Neural cell (in vitro differentiated cells): Measurements from ENCODE around the gene MYF5. TPM values are rescaled to one million over a fixed set of nuclear protein-coding genes. Genes with fewer than 3 reads are reported as not detected.

Experiments
- H2AFZ ChIP-seq: fragments of 200-600, 300-800 bp; sonication (generic), shearing (Covaris generic); 2 replicates; pipeline ENCODE4 v1.6.0; 2014; ENCODE audit warnings: low read depth, mild to moderate bottlenecking, antibody characterized with exemption, low read length, moderate library complexity
- H3F3A ChIP-seq: fragments of 200-600 bp; shearing (Covaris generic); 2 replicates; pipeline ENCODE4 v1.6.1; 2016; ENCODE audit warnings: mild to moderate bottlenecking, moderate library complexity, mixed read lengths, antibody characterized with exemption, low read length; ENCODE audit not compliant: insufficient read depth, poor library complexity, severe bottlenecking
- H3K27ac ChIP-seq: fragments of 200-600, 300-800 bp; sonication (generic), shearing (Covaris generic); 2 replicates; pipeline ENCODE4 v1.5.1; 2014; ENCODE audit warnings: mild to moderate bottlenecking, low read length, moderate library complexity
- H3K27me3 ChIP-seq: fragments of 300-800, 200-600 bp; sonication (generic), shearing (Covaris generic); 2 replicates; pipeline ENCODE4 v1.6.0; 2014; ENCODE audit warnings: mild to moderate bottlenecking, low read depth, low read length, moderate library complexity; ENCODE audit not compliant: insufficient read depth
- H3K36me3 ChIP-seq: fragments of 300-800, 200-600 bp; sonication (generic), shearing (Covaris generic); 2 replicates; pipeline ENCODE4 v1.5.1; 2014; ENCODE audit warnings: mild to moderate bottlenecking, antibody characterized with exemption, low read length, moderate library complexity; ENCODE audit not compliant: insufficient read depth
- H3K4me2 ChIP-seq: fragments of 300-800, 200-600 bp; sonication (generic), shearing (Covaris generic); 2 replicates; pipeline ENCODE4 v1.6.0; 2014; ENCODE audit warnings: mild to moderate bottlenecking, low read length
- H3K4me3 ChIP-seq: fragments of 300-800, 200-600 bp; sonication (generic), shearing (Covaris generic); 2 replicates; pipeline ENCODE4 v1.5.1; 2014; ENCODE audit warnings: mild to moderate bottlenecking, low read length, moderate library complexity
- H3K79me2 ChIP-seq: fragments of 200-600 bp; shearing (Covaris generic); replicated peaks from 2 replicates; pipeline ENCODE4 v1.6.0; 2014; ENCODE audit warnings: mild to moderate bottlenecking, low read length, moderate library complexity; ENCODE audit not compliant: insufficient read depth
- H3K9ac ChIP-seq: fragments of 300-800, 200-600 bp; sonication (generic), shearing (Covaris generic); 2 replicates; pipeline ENCODE4 v1.6.1; 2016; ENCODE audit warnings: mild to moderate bottlenecking, low read length, mixed read lengths
- H3K9me2 ChIP-seq: fragments of 200-600 bp; shearing (Covaris generic); 2 replicates; pipeline ENCODE4 v1.6.1; 2016; ENCODE audit warnings: mild to moderate bottlenecking, low read length, mixed read lengths; ENCODE audit not compliant: insufficient read depth
- H3K9me3 ChIP-seq: fragments of 200-600, 300-800 bp; sonication (generic), shearing (Covaris generic); 2 replicates; pipeline ENCODE4 v1.6.1; 2016; ENCODE audit warnings: mild to moderate bottlenecking, mixed run types, low read length, moderate library complexity, mixed read lengths
- H4K20me1 ChIP-seq: fragments of 200-600 bp; shearing (Covaris generic); 2 replicates; pipeline ENCODE4 v1.6.1; 2016; ENCODE audit warnings: mild to moderate bottlenecking, mixed run types; ENCODE audit not compliant: insufficient read depth
- EP300 ChIP-seq: fragments of 450-650 bp; conservative IDR thresholded peaks from 2 replicates; pipeline ENCODE4 v1.6.1; 2014; ENCODE audit warnings: antibody characterized with exemption, mild to moderate bottlenecking, moderate library complexity; ENCODE audit not compliant: poor library complexity, severe bottlenecking
- EZH2 ChIP-seq: fragments of 200-600, 300-800 bp; shearing (Covaris generic), sonication (generic); IDR thresholded peaks from 2 replicates; pipeline ENCODE4 v1.6.1; 2014; ENCODE audit warnings: antibody characterized with exemption, low read length, borderline replicate concordance, mild to moderate bottlenecking; ENCODE audit not compliant: insufficient read depth, poor library complexity, severe bottlenecking
- MXI1 ChIP-seq: fragments of 450-650 bp; conservative IDR thresholded peaks from 2 replicates; pipeline ENCODE4 v1.6.1; 2014; ENCODE audit warnings: antibody characterized with exemption, mild to moderate bottlenecking; ENCODE audit not compliant: poor library complexity, severe bottlenecking
- POLR2AphosphoS5 ChIP-seq: IDR thresholded peaks from 2 replicates; pipeline ENCODE4 v1.6.1; 2012
- RAD21 ChIP-seq: fragments of 450-650 bp; conservative IDR thresholded peaks from 2 replicates; pipeline ENCODE4 v1.6.1; 2014; ENCODE audit warnings: antibody characterized with exemption, mild to moderate bottlenecking, moderate library complexity
- SMC3 ChIP-seq: fragments of 450-650 bp; conservative IDR thresholded peaks from 2 replicates; pipeline ENCODE4 v1.6.1; 2014; ENCODE audit warnings: antibody characterized with exemption, mild to moderate bottlenecking, moderate library complexity; ENCODE audit not compliant: poor library complexity
- TAF1 ChIP-seq: IDR thresholded peaks from 2 replicates; pipeline ENCODE4 v1.6.1; 2012; ENCODE audit warnings: low read depth
- polyA plus RNA-seq: library from polyadenylated mRNA; depleted of rRNA; stranded (reverse); fragments of >200 nt; gene quantifications from 2 replicates; pipeline ENCODE4 v1.2.3, GENCODE V29; 2014
- TF ChIP-seq, protein P1 (sequence below): IDR thresholded peaks from 2 replicates; pipeline ENCODE4 v1.6.1; 2012; ENCODE audit warnings: borderline replicate concordance
- TF ChIP-seq, protein P2 (sequence below): fragments of 450-650 bp; IDR thresholded peaks from 2 replicates; pipeline ENCODE4 v1.5.1; 2014; ENCODE audit warnings: antibody characterized with exemption, mild to moderate bottlenecking, moderate library complexity; ENCODE audit not compliant: poor library complexity, severe bottlenecking

Gene MYF5
- polyA plus RNA-seq, 1 donor from 2014 or later: not detected

DNA sequence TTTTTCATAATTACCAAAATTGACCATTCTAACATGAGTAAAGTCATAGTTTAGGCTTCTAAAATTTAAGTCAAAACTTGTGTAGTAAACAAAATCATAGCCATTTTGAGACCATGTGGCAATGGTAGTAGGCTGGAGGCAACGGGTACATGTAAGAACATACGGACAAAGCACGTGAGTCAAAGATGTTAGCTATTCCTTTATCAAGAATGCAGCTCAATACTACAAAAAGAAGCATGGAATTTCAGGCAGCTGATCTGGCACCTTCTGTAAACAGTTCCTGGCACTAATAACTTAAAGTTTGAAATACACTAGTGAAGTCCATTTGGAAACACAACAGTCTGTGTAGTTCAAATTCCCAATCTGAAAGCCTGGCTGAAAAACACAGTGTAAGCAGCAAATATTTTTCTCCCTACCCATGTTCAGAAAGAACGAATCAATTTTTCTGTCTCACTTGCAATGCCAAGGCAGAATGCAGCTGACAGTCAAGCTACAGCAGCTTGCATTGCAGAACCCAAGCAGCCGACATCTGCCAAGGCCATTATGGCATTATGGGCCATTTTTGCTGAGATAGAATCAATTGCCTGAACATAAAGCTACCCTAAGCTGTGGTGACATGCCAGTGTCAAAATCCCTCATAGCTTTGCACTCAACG lies 29.3 kb downstream of the MYF5 start:
- no peaks in the 10 kb centered on the region for H3K79me2 ChIP-seq
- no peaks in the 10 kb centered on the region for H3K9me3 ChIP-seq
- H3F3A ChIP-seq: no peaks in the 10 kb centered on the region
- H3K9ac ChIP-seq: no peak overlapping the region
- H3K36me3 ChIP-seq: no peaks in the 10 kb centered on the region
- H3K27me3 ChIP-seq: no peaks in the 10 kb centered on the region
- no peak for TF ChIP-seq EP300
- TF ChIP-seq MXI1: no peak
- TF ChIP-seq, protein P1, sequence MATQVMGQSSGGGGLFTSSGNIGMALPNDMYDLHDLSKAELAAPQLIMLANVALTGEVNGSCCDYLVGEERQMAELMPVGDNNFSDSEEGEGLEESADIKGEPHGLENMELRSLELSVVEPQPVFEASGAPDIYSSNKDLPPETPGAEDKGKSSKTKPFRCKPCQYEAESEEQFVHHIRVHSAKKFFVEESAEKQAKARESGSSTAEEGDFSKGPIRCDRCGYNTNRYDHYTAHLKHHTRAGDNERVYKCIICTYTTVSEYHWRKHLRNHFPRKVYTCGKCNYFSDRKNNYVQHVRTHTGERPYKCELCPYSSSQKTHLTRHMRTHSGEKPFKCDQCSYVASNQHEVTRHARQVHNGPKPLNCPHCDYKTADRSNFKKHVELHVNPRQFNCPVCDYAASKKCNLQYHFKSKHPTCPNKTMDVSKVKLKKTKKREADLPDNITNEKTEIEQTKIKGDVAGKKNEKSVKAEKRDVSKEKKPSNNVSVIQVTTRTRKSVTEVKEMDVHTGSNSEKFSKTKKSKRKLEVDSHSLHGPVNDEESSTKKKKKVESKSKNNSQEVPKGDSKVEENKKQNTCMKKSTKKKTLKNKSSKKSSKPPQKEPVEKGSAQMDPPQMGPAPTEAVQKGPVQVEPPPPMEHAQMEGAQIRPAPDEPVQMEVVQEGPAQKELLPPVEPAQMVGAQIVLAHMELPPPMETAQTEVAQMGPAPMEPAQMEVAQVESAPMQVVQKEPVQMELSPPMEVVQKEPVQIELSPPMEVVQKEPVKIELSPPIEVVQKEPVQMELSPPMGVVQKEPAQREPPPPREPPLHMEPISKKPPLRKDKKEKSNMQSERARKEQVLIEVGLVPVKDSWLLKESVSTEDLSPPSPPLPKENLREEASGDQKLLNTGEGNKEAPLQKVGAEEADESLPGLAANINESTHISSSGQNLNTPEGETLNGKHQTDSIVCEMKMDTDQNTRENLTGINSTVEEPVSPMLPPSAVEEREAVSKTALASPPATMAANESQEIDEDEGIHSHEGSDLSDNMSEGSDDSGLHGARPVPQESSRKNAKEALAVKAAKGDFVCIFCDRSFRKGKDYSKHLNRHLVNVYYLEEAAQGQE: no peak
- no peak overlapping the region for H3K4me3 ChIP-seq
- H2AFZ ChIP-seq: no peak overlapping the region
- H3K27ac ChIP-seq: no peak overlapping the region
- no peaks in the 10 kb centered on the region for H4K20me1 ChIP-seq
- H3K4me2 ChIP-seq: no peak overlapping the region
- H3K9me2 ChIP-seq: no peaks in the 10 kb centered on the region

DNA sequence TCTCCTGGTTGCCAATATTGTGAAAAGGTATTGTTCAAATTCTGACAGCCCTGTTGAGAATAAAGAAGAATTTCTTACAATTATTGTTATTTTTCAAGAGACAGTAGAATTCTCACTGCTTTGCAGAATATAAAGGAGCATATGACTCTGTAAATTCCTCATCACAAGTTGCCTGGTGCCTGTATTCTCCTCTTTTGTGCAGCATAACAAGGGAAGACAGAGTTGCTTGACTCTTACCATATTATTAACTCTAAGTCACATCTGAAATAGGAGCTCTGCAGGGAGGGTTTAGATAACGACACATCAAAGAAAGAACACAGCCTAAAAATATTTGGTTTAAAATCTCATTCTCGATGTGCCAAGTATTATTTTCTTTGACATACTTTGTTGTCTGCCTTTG lies 31.1 kb downstream of the MYF5 start:
- Histone ChIP-seq H3K27ac (no peak overlapping the region), H2AFZ (no peak overlapping the region), H3K4me2 (no peak overlapping the region), H3F3A (no peaks in the 10 kb centered on the region), H3K9ac (no peak overlapping the region), H3K36me3 (no peaks in the 10 kb centered on the region), H4K20me1 (no peaks in the 10 kb centered on the region), H3K4me3 (no peak overlapping the region), H3K9me3 (no peaks in the 10 kb centered on the region), H3K79me2 (no peaks in the 10 kb centered on the region), H3K27me3 (no peaks in the 10 kb centered on the region), H3K9me2 (no peaks in the 10 kb centered on the region)
- no peak for TF ChIP-seq EZH2
- TF ChIP-seq, protein P1: no peak
- no peak for TF ChIP-seq TAF1
- TF ChIP-seq MXI1: no peak
- TF ChIP-seq RAD21: no peak
- no peak for TF ChIP-seq EP300
- no peak for TF ChIP-seq POLR2AphosphoS5
- no peak for TF ChIP-seq SMC3
- TF ChIP-seq, protein P2, sequence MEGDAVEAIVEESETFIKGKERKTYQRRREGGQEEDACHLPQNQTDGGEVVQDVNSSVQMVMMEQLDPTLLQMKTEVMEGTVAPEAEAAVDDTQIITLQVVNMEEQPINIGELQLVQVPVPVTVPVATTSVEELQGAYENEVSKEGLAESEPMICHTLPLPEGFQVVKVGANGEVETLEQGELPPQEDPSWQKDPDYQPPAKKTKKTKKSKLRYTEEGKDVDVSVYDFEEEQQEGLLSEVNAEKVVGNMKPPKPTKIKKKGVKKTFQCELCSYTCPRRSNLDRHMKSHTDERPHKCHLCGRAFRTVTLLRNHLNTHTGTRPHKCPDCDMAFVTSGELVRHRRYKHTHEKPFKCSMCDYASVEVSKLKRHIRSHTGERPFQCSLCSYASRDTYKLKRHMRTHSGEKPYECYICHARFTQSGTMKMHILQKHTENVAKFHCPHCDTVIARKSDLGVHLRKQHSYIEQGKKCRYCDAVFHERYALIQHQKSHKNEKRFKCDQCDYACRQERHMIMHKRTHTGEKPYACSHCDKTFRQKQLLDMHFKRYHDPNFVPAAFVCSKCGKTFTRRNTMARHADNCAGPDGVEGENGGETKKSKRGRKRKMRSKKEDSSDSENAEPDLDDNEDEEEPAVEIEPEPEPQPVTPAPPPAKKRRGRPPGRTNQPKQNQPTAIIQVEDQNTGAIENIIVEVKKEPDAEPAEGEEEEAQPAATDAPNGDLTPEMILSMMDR: no peak
